ENCODE measurements around the gene MYBBP1A.

The MYBBP1A gene

GRCh38 chr17:4515501-4515900, 39.7 kb downstream of the MYBBP1A start:
- no peak for DNase-seq

DNA sequence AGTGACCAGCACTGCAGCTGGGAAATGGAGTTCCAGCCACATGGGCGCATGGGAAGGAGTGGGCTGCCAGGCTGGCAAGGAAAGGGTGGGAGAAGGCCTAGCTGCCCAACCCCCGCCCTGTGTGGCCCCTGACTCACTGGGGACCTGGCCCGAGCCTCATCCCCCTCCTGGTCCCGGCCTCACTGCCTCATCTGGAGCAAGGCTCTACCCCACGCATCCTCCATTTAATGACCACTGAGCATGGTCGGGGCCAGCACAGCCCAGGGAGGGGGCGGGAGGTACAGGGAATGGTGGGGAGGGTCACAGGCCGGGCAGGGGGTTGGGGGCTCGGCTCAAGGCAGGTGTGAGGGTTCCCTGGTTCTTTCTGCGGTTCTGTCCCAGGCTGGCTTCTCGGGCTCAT, 40.4 kb downstream of the MYBBP1A start:
- DNase-seq, result no peak

- DNase-seq, result no peak
These were observed 41.0 kb downstream of the MYBBP1A start for GRCh38 chr17:4514206-4514605.

- DNase-seq, result no peak
These were observed 41.8 kb downstream of the MYBBP1A start for GRCh38 chr17:4513113-4514032.

- no peak for DNase-seq
These were observed 42.8 kb downstream of the MYBBP1A start for GRCh38 chr17:4512156-4513112.

GRCh38 chr17:4511199-4511932, 43.8 kb downstream of the MYBBP1A start:
- DNase-seq, result no peak

GRCh38 chr17:4510618-4510941, 44.6 kb downstream of the MYBBP1A start:
- no peak for DNase-seq

GRCh38 chr17:4509923-4510617, 45.1 kb downstream of the MYBBP1A start:
- no peak for DNase-seq

- no peak for DNase-seq
These were observed 45.8 kb downstream of the MYBBP1A start for GRCh38 chr17:4509401-4509800.

GRCh38 chr17:4508207-4508606, 47.0 kb downstream of the MYBBP1A start:
- no peak for DNase-seq

GRCh38 chr17:4507361-4508111, 47.6 kb downstream of the MYBBP1A start:
- DNase-seq, result no peak

DNA sequence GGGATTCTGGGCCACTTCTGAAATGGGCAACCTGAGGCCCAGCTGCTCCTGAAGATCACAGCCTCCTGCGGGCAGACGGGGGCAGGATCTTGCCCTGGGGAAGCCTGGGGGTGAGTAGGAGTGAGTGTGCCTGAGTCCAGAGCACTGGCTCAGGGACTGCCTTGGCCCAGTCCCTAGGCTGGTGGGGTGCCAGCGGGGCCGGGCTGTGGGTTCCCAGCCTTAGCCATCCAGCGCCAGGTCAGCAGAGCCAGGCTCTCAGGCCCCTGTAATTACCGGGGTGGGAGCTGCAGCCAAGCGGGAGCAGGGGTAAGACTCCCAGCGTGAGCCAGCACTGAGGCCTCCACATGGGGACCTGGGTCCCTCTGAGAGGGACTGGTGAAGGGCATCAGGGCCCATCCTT, 48.3 kb downstream of the MYBBP1A start:
- no peak for DNase-seq

GRCh38 chr17:4506175-4506813, 48.9 kb downstream of the MYBBP1A start:
- DNase-seq, result no peak

GRCh38 chr17:4505187-4505586, 50.0 kb downstream of the MYBBP1A start:
- DNase-seq, result no peak

DNA sequence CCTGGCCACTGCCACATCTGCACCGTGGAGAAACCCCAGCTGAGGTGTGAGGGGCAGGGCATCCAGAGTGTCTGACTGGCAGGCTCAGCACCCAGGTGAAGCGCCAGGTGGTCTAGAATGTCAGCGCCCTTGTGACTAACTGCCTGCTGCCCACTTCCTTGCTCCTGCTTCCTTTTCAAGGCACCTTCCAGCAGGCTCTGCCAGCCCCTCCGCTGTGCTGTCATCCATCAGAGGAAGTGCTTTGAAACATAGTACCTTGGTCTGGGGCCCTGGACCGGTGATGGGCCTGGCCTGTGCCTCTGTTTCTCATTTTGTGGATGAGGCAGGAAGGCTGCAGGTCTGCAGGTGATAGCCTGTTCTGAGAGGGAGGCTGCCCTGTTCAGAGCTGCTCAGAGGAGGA, 51.0 kb downstream of the MYBBP1A start:
- DNase-seq, result no peak

- DNase-seq, result no peak
These were observed 51.7 kb downstream of the MYBBP1A start for GRCh38 chr17:4503283-4504025.

DNA sequence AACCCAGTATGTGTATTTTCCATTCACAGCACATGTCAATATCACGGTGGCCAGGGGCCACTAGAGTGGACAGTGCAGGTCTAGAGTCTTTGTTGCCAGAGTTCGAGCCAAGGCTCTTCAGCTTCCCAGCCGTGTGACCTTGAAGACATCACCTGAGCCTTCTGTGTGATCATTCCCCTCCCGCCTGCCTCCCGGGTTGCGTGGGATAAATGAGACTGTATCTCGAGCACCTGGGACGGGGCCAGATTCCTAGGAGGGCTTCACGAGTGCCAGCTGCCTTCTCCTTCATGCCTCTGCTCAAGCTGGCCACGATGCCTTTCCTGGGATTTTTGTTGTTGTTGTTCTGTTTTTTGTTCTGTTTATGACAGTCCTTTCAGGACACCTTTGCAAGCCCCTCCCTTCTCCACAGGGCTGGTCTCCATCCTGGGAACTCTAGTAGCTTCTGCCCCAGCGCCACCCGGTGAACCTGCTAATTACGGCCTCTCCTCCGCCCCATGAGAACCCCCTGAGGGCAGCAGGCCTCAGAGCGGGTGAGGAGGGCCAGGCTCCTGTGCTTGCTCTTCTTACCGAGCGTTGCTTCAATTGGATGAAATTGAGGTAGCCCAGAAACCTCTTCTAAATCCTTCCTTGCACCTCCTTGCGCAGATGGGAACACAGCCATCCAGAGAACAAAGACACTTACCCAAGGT, 52.6 kb downstream of the MYBBP1A start:
- no peak for DNase-seq

- no peak for DNase-seq
These were observed 53.8 kb downstream of the MYBBP1A start for GRCh38 chr17:4501295-4501949.

DNA sequence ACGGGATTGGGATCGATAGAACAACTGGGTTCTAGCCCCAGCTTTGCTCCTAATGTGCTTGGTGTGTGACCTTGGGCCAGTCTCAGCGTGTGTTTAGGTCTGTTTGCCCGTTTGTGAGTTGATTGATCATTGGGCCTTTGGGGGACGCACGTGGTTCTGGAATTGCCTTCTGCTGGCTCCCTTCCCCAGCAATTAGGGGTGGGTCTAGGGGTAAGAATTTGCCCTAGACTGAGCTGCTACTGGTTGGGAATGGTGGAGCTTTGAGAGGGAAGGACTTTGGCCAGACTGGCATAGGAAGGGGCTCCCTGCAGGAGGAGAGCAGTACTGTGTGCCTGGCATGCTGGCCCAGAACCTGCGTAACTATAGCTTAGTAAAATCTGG, 55.0 kb downstream of the MYBBP1A start:
- DNase-seq, result no peak
